ENCODE results near the gene ZNF529. TPM values are rescaled to one million over a fixed set of nuclear protein-coding genes. Genes with fewer than 3 reads are reported as not detected.

ZNF529 gene
- total and polyA plus RNA-seq, 2 of the 13 experiments (the other 11 are each of a cell fraction or from before 2014, with no cell fraction given), result 9.3 to 10.6 TPM

- no peak for TF ChIP-seq REST (IDR thresholded peaks at IDR 0.05; ENCODE audit: borderline replicate concordance in 1 of 2, low read depth in 1 of 2, low read length in 2 of 2)
- peak; percentile 31; the same call in 1 of the 2 replicates for TF ChIP-seq ZNF776 (CRISPR knock-in tag; IDR thresholded peaks at IDR 0.05)
- TF ChIP-seq PAX8 (CRISPR knock-in tag; IDR thresholded peaks at IDR 0.05; ENCODE audit: borderline replicate concordance), result no peak
- TF ChIP-seq ZNF563 (CRISPR knock-in tag; IDR thresholded peaks at IDR 0.05), result peak; percentile 66; the same call in 1 of the 2 replicates
- peak; percentile 55; the same call in 1 of the 2 replicates for TF ChIP-seq TOPORS (CRISPR knock-in tag; IDR thresholded peaks at IDR 0.05)
- no peak for TF ChIP-seq SMYD3 (CRISPR knock-in tag; IDR thresholded peaks at IDR 0.05)
- TF ChIP-seq ATF3 (CRISPR knock-in tag; IDR thresholded peaks at IDR 0.05), result no peak; the same call in 1 of the 2 replicates
- no peak for TF ChIP-seq NFIC (IDR thresholded peaks at IDR 0.05; ENCODE audit: low read length)
- TF ChIP-seq PHB2 (IDR thresholded peaks at IDR 0.05; ENCODE audit: partially characterized antibody), result no peak
- TF ChIP-seq NR3C1 (CRISPR knock-in tag; IDR thresholded peaks at IDR 0.05), result no peak
- TF ChIP-seq ZBTB43 (CRISPR knock-in tag; conservative IDR thresholded peaks at IDR 0.05), result 0 out of 2 replicates have a peak, but pooled peaks have one; percentile 34
- peak; percentile 82 for TF ChIP-seq IKZF4 (CRISPR knock-in tag; IDR thresholded peaks at IDR 0.05; ENCODE audit: borderline replicate concordance, low read depth, not compliant biosample characterization)
- no peak for TF ChIP-seq ZNF644 (CRISPR knock-in tag; IDR thresholded peaks at IDR 0.05; ENCODE audit: low read depth)
- no peak for TF ChIP-seq ATM (IDR thresholded peaks at IDR 0.05; ENCODE audit: borderline replicate concordance)
- no peak for TF ChIP-seq POLR2AphosphoS2 (IDR thresholded peaks at IDR 0.05; ENCODE audit: low read depth, low read length)
- TF ChIP-seq ZNF260 (CRISPR knock-in tag; IDR thresholded peaks at IDR 0.05; ENCODE audit: borderline replicate concordance, low read depth), result no peak
- TF ChIP-seq ZNF556 (CRISPR knock-in tag; IDR thresholded peaks at IDR 0.05; ENCODE audit: borderline replicate concordance), result peak; percentile 50; the same call in 1 of the 2 replicates
- TF ChIP-seq AGO2 (optimal IDR thresholded peaks at IDR 0.05; ENCODE audit: low read depth, low read length), result no peak
- no peak; the same call in 1 of the 2 replicates for TF ChIP-seq NFKBIZ (CRISPR knock-in tag; IDR thresholded peaks at IDR 0.05)
- no peak for TF ChIP-seq ZNF850 (CRISPR knock-in tag; conservative IDR thresholded peaks at IDR 0.05)
- TF ChIP-seq ZNF317 (CRISPR knock-in tag; IDR thresholded peaks at IDR 0.05), result peak; percentile 74; the same call in 1 of the 2 replicates
- peak; percentile 29 for TF ChIP-seq IKZF5 (CRISPR knock-in tag; IDR thresholded peaks at IDR 0.05)
- no peak for TF ChIP-seq ZEB1 (IDR thresholded peaks at IDR 0.05; ENCODE audit: insufficient replicate concordance, low read depth)
- 0 out of 2 replicates have a peak, but pooled peaks have one; percentile 52 for TF ChIP-seq BRCA1 (CRISPR knock-in tag; IDR thresholded peaks at IDR 0.05)
- TF ChIP-seq KDM3A (CRISPR knock-in tag; IDR thresholded peaks at IDR 0.05; ENCODE audit: low read depth), result no peak
Observed at GRCh38 chr19:36528194-36528920, 44.7 kb downstream of the ZNF529 start, which contains the start of gene ZNF260 (continued).

Data from HepG2 (cell line).